HEK293 (cell line): ENCODE results near the gene ASCC1.

ENCODE experiments used
- GLI2 ChIP-seq: fragments of 450-650 bp; formaldehyde crosslinking; IDR thresholded peaks from 2 replicates; pipeline ENCODE4; 2017; ENCODE audit warnings: missing biosample characterization, missing genetic modification characterization, low read depth, borderline replicate concordance
- GLIS2 ChIP-seq: fragments of 450-650 bp; formaldehyde crosslinking; IDR thresholded peaks from 2 replicates; pipeline ENCODE4 v1.5.1; 2016; ENCODE audit warnings: missing biosample characterization, missing genetic modification characterization
- HOXC10 ChIP-seq: sonication (generic); formaldehyde crosslinking; IDR thresholded peaks from 2 replicates; pipeline ENCODE4 v1.8.1; 2023; ENCODE audit warnings: mild to moderate bottlenecking, missing genetic modification reagents
- KLF10 ChIP-seq: fragments of 450-650 bp; IDR thresholded peaks from 2 replicates; pipeline ENCODE4 v1.5.1; 2018; ENCODE audit warnings: missing biosample characterization, mild to moderate bottlenecking, missing genetic modification characterization
- KLF16 ChIP-seq: fragments of 450-650 bp; formaldehyde crosslinking; IDR thresholded peaks from 2 replicates; pipeline ENCODE4 v1.5.1; 2017; ENCODE audit warnings: missing biosample characterization, missing genetic modification characterization
- KLF8 ChIP-seq: fragments of 450-650 bp; formaldehyde crosslinking; IDR thresholded peaks from 2 replicates; pipeline ENCODE4 v1.5.1; 2016; ENCODE audit warnings: missing biosample characterization, missing genetic modification characterization
- MYNN ChIP-seq: fragments of 450-650 bp; formaldehyde crosslinking; IDR thresholded peaks from 2 replicates; pipeline ENCODE4 v1.5.1; 2016; ENCODE audit warnings: missing biosample characterization, missing genetic modification characterization, borderline replicate concordance
- MZF1 ChIP-seq: fragments of 450-650 bp; formaldehyde crosslinking; IDR thresholded peaks from 2 replicates; pipeline ENCODE4 v1.5.1; 2017; ENCODE audit warnings: missing biosample characterization, missing genetic modification characterization, borderline replicate concordance
- OSR2 ChIP-seq: fragments of 450-650 bp; formaldehyde crosslinking; IDR thresholded peaks from 2 replicates; pipeline ENCODE4 v1.5.1; 2016; ENCODE audit warnings: missing biosample characterization, missing genetic modification characterization
- TRIM28 ChIP-seq: IDR thresholded peaks from 2 replicates; pipeline ENCODE4 v1.6.1; 2011; ENCODE audit warnings: low read length, control low read depth, borderline replicate concordance
- YY1 ChIP-seq: fragments of 450-650 bp; formaldehyde crosslinking; IDR thresholded peaks from 2 replicates; pipeline ENCODE4 v1.5.1; 2018; ENCODE audit warnings: missing biosample characterization, missing genetic modification characterization
- ZBTB48 ChIP-seq: fragments of 450-650 bp; formaldehyde crosslinking; IDR thresholded peaks from 2 replicates; pipeline ENCODE4 v1.5.1; 2016; ENCODE audit warnings: missing biosample characterization, missing genetic modification characterization
- ZFP41 ChIP-seq: fragments of 450-650 bp; formaldehyde crosslinking; IDR thresholded peaks from 2 replicates; pipeline ENCODE4 v1.5.1; 2016; ENCODE audit warnings: missing biosample characterization, missing genetic modification characterization, borderline replicate concordance
- ZIC2 ChIP-seq: fragments of 450-650 bp; formaldehyde crosslinking; IDR thresholded peaks from 2 replicates; pipeline ENCODE4 v1.5.1; 2016; ENCODE audit warnings: missing biosample characterization, missing genetic modification characterization
- ZNF140 ChIP-seq: fragments of 450-650 bp; formaldehyde crosslinking; IDR thresholded peaks from 2 replicates; pipeline ENCODE4 v1.5.1; 2016; ENCODE audit warnings: missing biosample characterization, missing genetic modification characterization
- ZNF155 ChIP-seq: fragments of 450-650 bp; formaldehyde crosslinking; IDR thresholded peaks from 2 replicates; pipeline ENCODE4 v1.5.1; 2016; ENCODE audit warnings: missing biosample characterization, missing genetic modification characterization
- ZNF157 ChIP-seq: fragments of 450-650 bp; formaldehyde crosslinking; IDR thresholded peaks from 2 replicates; pipeline ENCODE4 v1.5.1; 2016; ENCODE audit warnings: missing biosample characterization, missing genetic modification characterization
- ZNF184 ChIP-seq: fragments of 450-650 bp; IDR thresholded peaks from 2 replicates; pipeline ENCODE4 v1.5.1; 2018; ENCODE audit warnings: missing biosample characterization, mild to moderate bottlenecking, missing genetic modification characterization
- ZNF214 ChIP-seq: fragments of 450-650 bp; formaldehyde crosslinking; IDR thresholded peaks from 2 replicates; pipeline ENCODE4 v1.5.1; 2017; ENCODE audit warnings: missing biosample characterization, mild to moderate bottlenecking, missing genetic modification characterization, borderline replicate concordance
- ZNF221 ChIP-seq: fragments of 450-650 bp; formaldehyde crosslinking; IDR thresholded peaks from 2 replicates; pipeline ENCODE4 v1.5.1; 2017; ENCODE audit warnings: missing biosample characterization, missing genetic modification characterization, borderline replicate concordance
- ZNF302 ChIP-seq: fragments of 450-650 bp; formaldehyde crosslinking; IDR thresholded peaks from 2 replicates; pipeline ENCODE4 v1.5.1; 2016; ENCODE audit warnings: missing biosample characterization, missing genetic modification characterization, low read depth
- ZNF324 ChIP-seq: fragments of 450-650 bp; formaldehyde crosslinking; IDR thresholded peaks from 2 replicates; pipeline ENCODE4 v1.5.1; 2016; ENCODE audit warnings: missing biosample characterization, missing genetic modification characterization
- ZNF341 ChIP-seq: fragments of 450-650 bp; formaldehyde crosslinking; IDR thresholded peaks from 2 replicates; pipeline ENCODE4; 2016; ENCODE audit warnings: low read depth, missing biosample characterization, missing genetic modification characterization
- ZNF394 ChIP-seq: fragments of 450-650 bp; formaldehyde crosslinking; IDR thresholded peaks from 2 replicates; pipeline ENCODE4 v1.5.1; 2016; ENCODE audit warnings: missing biosample characterization, missing genetic modification characterization, mild to moderate bottlenecking, moderate library complexity, borderline replicate concordance
- ZNF48 ChIP-seq: fragments of 450-650 bp; formaldehyde crosslinking; IDR thresholded peaks from 2 replicates; pipeline ENCODE4 v1.5.1; 2016; ENCODE audit warnings: missing biosample characterization, missing genetic modification characterization
- ZNF510 ChIP-seq: fragments of 450-650 bp; formaldehyde crosslinking; IDR thresholded peaks from 2 replicates; pipeline ENCODE4 v1.5.1; 2018; ENCODE audit warnings: mild to moderate bottlenecking, missing genetic modification characterization, missing biosample characterization; ENCODE audit not compliant: insufficient replicate concordance
- ZNF596 ChIP-seq: fragments of 450-650 bp; IDR thresholded peaks from 2 replicates; pipeline ENCODE4 v1.5.0; 2018; ENCODE audit warnings: missing biosample characterization, mild to moderate bottlenecking, missing genetic modification characterization, moderate library complexity
- ZNF76 ChIP-seq: fragments of 450-650 bp; formaldehyde crosslinking; IDR thresholded peaks from 2 replicates; pipeline ENCODE4; 2016; ENCODE audit warnings: low read depth, missing biosample characterization, missing genetic modification characterization, borderline replicate concordance
- ZNF791 ChIP-seq: fragments of 450-650 bp; formaldehyde crosslinking; IDR thresholded peaks from 2 replicates; pipeline ENCODE4 v1.5.1; 2016; ENCODE audit warnings: missing biosample characterization, missing genetic modification characterization
- ZNF843 ChIP-seq: fragments of 450-650 bp; formaldehyde crosslinking; IDR thresholded peaks from 2 replicates; pipeline ENCODE4 v1.5.1; 2016; ENCODE audit warnings: missing biosample characterization, missing genetic modification characterization
- ZSCAN30 ChIP-seq: fragments of 450-650 bp; IDR thresholded peaks from 2 replicates; pipeline ENCODE4 v1.5.1; 2018; ENCODE audit warnings: missing biosample characterization, mild to moderate bottlenecking, missing genetic modification characterization, moderate library complexity
- TF ChIP-seq, protein P1 (sequence below): fragments of 450-650 bp; formaldehyde crosslinking; IDR thresholded peaks from 2 replicates; pipeline ENCODE4 v1.5.1; 2017; ENCODE audit warnings: missing biosample characterization, missing genetic modification characterization
- TF ChIP-seq, protein P2 (sequence below): fragments of 450-650 bp; formaldehyde crosslinking; IDR thresholded peaks from 2 replicates; pipeline ENCODE4 v1.5.1; 2017; ENCODE audit warnings: missing biosample characterization, missing genetic modification characterization
- TF ChIP-seq, protein P3 (sequence below): IDR thresholded peaks from 2 replicates; pipeline ENCODE4 v1.6.1; 2011; ENCODE audit warnings: mild to moderate bottlenecking, low read depth, low read length, borderline replicate concordance
- TF ChIP-seq, protein P4 (sequence below): fragments of 450-650 bp; formaldehyde crosslinking; IDR thresholded peaks from 2 replicates; pipeline ENCODE4 v1.5.1; 2017; ENCODE audit warnings: missing biosample characterization, missing genetic modification characterization
- TF ChIP-seq, protein P5 (sequence below): fragments of 450-650 bp; formaldehyde crosslinking; IDR thresholded peaks from 2 replicates; pipeline ENCODE4 v1.5.1; 2016; ENCODE audit warnings: missing biosample characterization, missing genetic modification characterization

Gene ASCC1

DNA sequence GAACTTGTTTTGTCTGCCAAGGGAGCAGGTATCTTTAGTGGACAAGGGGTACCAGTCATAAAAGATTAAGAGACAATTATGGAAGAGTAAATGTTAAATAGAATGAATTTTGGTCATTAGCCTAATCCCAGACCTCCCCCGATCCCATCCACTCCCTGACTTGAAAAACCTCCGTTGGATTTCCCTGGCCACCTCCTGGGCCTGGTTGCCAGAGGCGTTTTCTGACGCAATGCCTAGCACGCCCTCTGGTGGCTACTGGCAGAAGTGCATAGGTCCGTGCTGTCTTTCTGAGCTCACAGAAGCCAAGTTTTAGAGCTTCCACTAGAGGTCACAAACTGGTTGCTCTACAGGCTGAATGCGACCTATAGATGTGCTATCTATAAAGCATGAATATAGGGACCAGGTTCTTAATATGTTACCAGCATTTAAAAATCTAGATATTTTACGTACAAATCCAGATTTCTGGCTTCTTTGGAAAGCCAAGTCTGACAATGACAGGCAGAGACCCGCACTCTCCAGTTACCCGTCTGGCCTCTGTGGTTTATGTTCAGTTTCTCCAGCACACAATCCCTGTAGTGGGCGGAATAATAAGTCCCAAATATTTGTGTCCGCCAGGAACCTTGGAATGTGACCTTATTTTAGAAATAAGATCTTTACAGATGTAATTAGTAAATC lies 167.5 kb downstream of the ASCC1 start (continued):
- no peak for TF ChIP-seq GLI2 (tag by site-specific recombination)
- no peak for TF ChIP-seq ZNF596 (tag by site-specific recombination)
- TF ChIP-seq, protein P1, sequence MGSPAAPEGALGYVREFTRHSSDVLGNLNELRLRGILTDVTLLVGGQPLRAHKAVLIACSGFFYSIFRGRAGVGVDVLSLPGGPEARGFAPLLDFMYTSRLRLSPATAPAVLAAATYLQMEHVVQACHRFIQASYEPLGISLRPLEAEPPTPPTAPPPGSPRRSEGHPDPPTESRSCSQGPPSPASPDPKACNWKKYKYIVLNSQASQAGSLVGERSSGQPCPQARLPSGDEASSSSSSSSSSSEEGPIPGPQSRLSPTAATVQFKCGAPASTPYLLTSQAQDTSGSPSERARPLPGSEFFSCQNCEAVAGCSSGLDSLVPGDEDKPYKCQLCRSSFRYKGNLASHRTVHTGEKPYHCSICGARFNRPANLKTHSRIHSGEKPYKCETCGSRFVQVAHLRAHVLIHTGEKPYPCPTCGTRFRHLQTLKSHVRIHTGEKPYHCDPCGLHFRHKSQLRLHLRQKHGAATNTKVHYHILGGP (tag by site-specific recombination) = no peak
- no peak for TF ChIP-seq ZNF394
- TF ChIP-seq TRIM28 = no peak
- no peak for TF ChIP-seq HOXC10 (CRISPR knock-in tag)
- TF ChIP-seq YY1 (tag by site-specific recombination) = no peak
- TF ChIP-seq KLF10 (tag by site-specific recombination) = 0 out of 2 replicates have a peak, but pooled peaks have one; percentile 47
- peak; percentile 96 for TF ChIP-seq ZSCAN30 (tag by site-specific recombination)
- TF ChIP-seq, protein P2, sequence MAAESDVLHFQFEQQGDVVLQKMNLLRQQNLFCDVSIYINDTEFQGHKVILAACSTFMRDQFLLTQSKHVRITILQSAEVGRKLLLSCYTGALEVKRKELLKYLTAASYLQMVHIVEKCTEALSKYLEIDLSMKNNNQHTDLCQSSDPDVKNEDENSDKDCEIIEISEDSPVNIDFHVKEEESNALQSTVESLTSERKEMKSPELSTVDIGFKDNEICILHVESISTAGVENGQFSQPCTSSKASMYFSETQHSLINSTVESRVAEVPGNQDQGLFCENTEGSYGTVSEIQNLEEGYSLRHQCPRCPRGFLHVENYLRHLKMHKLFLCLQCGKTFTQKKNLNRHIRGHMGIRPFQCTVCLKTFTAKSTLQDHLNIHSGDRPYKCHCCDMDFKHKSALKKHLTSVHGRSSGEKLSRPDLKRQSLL (tag by site-specific recombination) = no peak; the same call in 1 of the 2 replicates
- TF ChIP-seq ZNF155 (tag by site-specific recombination) = no peak
- TF ChIP-seq, protein P3, sequence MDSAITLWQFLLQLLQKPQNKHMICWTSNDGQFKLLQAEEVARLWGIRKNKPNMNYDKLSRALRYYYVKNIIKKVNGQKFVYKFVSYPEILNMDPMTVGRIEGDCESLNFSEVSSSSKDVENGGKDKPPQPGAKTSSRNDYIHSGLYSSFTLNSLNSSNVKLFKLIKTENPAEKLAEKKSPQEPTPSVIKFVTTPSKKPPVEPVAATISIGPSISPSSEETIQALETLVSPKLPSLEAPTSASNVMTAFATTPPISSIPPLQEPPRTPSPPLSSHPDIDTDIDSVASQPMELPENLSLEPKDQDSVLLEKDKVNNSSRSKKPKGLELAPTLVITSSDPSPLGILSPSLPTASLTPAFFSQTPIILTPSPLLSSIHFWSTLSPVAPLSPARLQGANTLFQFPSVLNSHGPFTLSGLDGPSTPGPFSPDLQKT = no peak
- TF ChIP-seq MYNN (tag by site-specific recombination) = no peak
- TF ChIP-seq ZNF76 (tag by site-specific recombination) = no peak
- TF ChIP-seq ZNF302 (tag by site-specific recombination) = no peak
- TF ChIP-seq ZNF341 (tag by site-specific recombination) = peak; percentile 84
- TF ChIP-seq ZNF48 = no peak
- no peak for TF ChIP-seq ZNF157
- TF ChIP-seq ZNF324 (tag by site-specific recombination) = peak; percentile 73
- TF ChIP-seq KLF8 (tag by site-specific recombination) = peak; percentile 28; the same call in 1 of the 2 replicates
- TF ChIP-seq GLIS2 (tag by site-specific recombination) = no peak
- TF ChIP-seq, protein P4, sequence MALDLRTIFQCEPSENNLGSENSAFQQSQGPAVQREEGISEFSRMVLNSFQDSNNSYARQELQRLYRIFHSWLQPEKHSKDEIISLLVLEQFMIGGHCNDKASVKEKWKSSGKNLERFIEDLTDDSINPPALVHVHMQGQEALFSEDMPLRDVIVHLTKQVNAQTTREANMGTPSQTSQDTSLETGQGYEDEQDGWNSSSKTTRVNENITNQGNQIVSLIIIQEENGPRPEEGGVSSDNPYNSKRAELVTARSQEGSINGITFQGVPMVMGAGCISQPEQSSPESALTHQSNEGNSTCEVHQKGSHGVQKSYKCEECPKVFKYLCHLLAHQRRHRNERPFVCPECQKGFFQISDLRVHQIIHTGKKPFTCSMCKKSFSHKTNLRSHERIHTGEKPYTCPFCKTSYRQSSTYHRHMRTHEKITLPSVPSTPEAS (tag by site-specific recombination) = no peak
- TF ChIP-seq OSR2 = 0 out of 2 replicates have a peak, but pooled peaks have one; percentile 15
- TF ChIP-seq ZNF791 (tag by site-specific recombination) = no peak
- TF ChIP-seq ZNF140 (tag by site-specific recombination) = no peak
- TF ChIP-seq, protein P5, sequence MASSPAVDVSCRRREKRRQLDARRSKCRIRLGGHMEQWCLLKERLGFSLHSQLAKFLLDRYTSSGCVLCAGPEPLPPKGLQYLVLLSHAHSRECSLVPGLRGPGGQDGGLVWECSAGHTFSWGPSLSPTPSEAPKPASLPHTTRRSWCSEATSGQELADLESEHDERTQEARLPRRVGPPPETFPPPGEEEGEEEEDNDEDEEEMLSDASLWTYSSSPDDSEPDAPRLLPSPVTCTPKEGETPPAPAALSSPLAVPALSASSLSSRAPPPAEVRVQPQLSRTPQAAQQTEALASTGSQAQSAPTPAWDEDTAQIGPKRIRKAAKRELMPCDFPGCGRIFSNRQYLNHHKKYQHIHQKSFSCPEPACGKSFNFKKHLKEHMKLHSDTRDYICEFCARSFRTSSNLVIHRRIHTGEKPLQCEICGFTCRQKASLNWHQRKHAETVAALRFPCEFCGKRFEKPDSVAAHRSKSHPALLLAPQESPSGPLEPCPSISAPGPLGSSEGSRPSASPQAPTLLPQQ (tag by site-specific recombination) = peak; percentile 54; the same call in 1 of the 2 replicates
- TF ChIP-seq KLF16 = 0 out of 2 replicates have a peak, but pooled peaks have one; percentile 17
- peak; percentile 25; the same call in 1 of the 2 replicates for TF ChIP-seq ZNF184 (tag by site-specific recombination)
- no peak for TF ChIP-seq MZF1
- TF ChIP-seq ZNF510 = no peak
- no peak for TF ChIP-seq ZNF843 (tag by site-specific recombination)
- TF ChIP-seq ZIC2 (tag by site-specific recombination) = peak; percentile 48; the same call in 1 of the 2 replicates
- TF ChIP-seq ZFP41 (tag by site-specific recombination) = no peak
- TF ChIP-seq ZBTB48 (tag by site-specific recombination) = peak; percentile 56; the same call in 1 of the 2 replicates
- TF ChIP-seq ZNF221 = no peak
- TF ChIP-seq ZNF214 (tag by site-specific recombination) = no peak
